HG03135 (cell line): ENCODE measurements around the gene TPK1.
"Not testable (repeated sequence)": the region's sequence is repeated elsewhere in the genome, so short reads cannot be mapped to it uniquely, and the experiment has no call there.

ENCODE experiments used
- ATAC-seq: cut with Tn5 transposase; IDR thresholded peaks from one replicate; pipeline ENCODE4 v1.9.1; 2021; ENCODE audit warnings: mild to moderate bottlenecking, moderate library complexity; ENCODE audit not compliant: unreplicated experiment

TPK1 gene

DNA sequence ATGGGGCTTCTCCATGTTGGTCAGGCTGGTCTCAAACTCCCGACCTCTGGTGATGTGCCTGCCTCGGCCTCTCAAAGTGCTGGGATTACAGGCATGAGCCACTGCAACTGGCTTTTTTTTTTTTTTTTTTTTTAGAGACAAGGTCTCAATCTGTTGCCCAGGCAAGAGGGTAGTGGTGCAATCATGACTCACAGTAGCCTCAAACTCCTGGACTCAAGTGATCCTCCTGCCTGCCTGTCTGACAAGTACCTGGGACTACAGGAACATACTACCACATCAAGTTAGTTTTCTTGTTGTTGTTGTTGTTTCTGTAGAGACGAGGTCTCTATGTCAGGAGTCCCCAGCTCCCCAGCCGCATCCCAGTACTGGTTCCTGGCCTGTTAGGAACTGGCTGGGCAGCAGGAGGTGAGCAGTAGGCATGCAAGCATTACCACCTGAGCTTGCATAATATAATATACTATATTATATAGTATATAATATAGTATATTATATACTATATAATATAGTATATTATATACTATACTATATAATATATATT, 55.7 kb downstream of the TPK1 start:
- no peak for ATAC-seq

DNA sequence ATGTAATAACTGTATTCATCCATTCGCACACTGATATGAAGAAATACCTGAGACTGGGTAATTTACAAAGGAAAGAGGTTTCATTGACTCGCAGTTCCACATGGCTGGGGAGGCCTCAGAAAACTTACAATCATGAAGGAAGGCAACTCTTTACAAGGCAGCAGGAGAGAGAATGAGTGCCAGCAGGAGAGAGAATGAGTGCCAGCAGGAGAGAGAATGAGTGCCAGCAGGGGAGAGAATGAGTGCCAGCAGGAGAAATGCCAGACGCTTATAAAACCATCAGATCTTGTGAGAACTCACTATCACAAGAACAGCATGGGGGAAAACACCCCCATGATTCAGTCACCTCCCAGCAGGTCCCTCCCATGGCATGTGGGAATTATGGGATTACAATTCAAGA, 58.0 kb downstream of the TPK1 start:
- not testable (repeated sequence) for ATAC-seq

DNA sequence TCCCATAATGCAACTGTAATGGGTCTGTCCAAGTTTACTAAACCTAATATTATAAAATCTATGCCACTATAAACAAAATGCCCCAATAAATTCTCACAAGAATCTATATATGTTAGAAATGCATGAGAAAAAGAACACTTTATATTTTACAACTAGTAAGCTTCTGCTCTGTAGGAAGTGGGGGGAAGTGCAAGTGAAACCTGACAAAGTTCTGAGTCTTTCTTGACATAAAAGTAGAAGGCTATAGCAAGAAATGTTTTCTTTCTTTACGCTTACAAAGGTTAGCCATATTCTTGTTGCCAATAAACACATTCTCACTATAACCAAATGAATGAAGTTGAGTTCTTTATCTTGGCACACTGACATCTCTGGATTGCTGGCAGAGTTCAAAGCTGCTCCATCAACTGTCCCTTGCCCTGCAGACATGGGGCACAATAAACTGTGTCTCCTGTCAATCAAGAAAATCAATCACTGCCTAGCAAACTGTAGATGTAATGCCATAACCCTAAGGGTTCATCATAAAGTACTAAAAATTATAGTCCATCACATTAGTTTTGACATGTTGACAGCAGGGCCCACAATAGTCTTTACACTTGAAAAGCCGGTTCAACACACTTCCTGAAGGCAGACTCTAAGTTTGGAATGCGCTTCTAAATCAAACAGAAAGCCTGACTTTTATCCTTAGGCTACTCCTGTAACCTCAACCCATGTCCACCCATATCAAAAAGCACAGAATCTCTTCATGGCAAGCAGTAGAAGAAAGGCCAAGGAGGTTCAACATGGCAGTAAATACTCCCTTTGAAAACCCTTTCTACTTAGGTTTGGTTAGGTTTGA, 58.6 kb downstream of the TPK1 start:
- ATAC-seq, result no peak

DNA sequence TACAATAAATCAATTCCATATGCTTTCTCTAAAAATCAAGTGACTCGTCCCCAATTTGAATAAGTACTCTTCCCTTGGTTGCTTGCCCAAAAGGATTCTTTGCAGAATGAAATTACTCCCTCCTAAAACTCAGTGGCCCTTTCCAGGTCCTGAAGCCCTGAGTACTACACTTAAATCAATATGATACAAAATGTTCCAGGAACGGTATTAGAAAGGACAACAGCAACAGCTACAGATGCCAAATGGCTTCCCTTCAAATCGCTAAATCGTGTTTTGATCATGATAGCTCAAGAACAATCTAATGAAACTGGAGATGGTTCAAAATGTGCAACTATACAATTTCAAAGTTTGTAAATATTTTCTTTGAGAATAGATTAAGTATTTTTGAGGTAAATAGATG, 59.4 kb downstream of the TPK1 start:
- no peak for ATAC-seq

DNA sequence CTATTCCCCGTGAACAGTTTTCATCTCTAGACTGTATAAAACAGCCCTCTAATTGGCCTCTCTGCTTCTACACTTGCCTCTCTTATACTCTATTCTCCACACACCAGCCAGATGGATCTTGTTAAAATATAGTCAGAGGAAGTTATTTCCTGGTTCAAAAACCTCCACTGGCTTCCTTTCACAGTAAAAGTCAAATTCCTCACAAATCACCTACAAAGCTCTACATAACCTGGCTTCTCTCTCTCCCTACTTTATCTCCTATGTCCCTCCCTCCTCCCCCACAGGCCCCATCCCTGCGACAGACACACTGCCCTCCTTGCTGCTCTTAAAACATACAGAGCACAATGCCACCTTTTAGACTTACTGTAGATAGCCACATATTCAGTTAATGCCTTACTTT, 60.1 kb downstream of the TPK1 start:
- ATAC-seq, result no peak

DNA sequence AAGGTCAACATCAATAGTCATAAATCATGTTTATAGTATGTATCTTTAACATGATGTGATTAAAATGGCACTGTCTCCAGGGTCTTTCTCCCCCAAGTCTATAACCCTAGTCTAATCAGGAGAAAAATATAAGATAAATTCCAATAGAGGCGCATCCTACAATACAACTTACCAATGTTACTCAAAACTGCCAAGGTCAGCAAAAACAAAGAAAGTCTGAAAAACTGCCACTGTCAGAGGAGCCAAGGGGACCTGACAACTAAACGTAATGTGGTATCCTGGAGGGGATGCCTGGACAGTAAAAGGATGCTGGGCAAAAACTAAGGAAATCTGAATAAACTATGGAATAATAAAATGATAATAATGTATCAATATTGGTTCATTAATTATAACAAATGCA, 63.9 kb downstream of the TPK1 start:
- no peak for ATAC-seq

DNA sequence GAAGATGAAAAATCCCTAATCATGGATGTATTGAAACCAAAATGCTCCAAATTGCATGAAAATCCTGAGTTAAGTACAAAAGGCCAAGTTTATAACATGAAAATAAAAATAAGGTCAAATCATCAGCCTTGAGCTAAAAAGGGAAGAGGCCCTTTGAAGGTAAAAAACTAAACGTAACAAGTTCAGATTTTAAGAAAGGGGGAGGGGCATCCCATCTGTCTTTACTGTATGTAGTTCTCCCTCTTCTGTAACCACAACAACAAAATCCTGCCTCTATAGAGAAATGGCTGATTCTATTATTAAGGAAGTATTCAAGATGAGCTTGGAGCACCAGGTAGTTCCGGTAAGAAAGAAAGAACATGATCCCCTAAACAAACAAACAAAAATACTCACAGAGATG, 64.7 kb downstream of the TPK1 start:
- ATAC-seq, result no peak

DNA sequence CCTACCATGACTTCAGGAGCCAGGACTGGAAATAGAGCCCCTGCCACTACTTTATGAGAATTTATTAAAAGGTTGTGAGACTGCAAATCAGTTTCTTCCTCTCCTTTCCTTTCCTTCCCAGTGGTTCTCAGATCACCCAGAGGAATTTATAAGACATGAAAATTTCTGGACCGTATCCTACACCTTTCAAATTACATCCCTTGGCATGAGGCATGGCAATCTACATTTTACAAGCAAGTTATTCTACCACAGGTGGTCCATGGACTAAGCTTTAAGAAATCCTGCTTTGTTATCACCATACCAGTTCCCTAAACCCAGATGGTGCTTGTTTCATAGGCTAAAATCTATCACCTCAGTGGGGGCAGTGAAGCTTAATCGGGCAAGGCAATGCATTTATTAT, 66.5 kb downstream of the TPK1 start:
- no peak for ATAC-seq

DNA sequence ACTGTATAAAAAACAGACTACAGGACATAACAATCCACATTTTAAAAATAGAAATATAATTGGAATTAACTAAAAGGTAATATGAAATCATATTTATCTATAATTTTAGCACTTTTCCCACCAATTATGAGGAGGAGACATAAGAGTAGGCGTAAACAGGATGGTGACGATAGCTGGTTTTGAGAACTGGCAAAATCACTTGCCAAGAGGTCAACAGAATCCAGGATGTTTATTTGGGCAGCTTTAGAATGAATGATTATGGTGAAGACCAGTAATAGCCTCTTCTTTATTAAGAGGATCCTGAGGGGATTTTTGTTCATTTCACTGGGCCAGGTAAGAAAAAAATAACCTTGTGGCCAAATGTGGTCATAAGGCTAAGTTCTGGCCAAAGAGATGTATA, 67.2 kb downstream of the TPK1 start:
- no peak for ATAC-seq

DNA sequence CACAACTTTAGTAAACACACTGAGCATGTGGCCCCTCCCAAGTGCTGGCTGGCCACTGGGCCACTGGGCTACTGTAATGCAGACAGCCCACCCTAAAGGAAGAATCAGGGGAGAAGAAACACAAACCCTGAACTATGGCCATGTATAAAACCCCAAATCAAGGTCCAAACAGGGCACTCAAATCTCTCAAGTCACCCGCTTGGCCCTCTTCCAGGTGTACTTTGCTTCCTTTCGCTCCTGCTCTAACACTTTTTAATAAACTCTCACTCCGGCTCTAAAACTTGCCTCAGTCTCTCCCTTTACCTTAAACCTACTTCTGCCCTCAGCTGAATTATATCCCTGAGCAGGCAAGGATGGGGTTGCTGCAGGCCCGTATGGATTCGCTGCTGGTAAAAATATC, 72.6 kb downstream of the TPK1 start:
- ATAC-seq, result no peak

DNA sequence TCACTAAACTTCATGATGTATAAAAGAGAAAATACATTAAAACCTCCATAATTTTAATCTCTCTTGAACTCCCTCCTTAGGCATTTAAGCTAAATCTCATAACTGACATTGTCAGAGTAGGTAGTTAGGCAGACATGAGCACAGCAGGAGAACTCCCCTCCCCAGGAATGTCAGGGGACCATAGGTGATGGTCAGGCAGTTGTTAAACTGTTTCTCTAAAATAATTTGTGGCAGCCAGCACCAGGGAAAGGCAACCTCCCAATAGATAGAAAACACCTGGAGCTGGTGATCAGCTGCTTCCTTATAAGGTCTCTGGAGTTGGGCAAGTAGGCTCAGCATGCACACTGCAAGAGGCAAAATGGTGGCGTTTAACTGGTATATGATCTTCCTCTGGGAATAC, 73.0 kb downstream of the TPK1 start:
- no peak for ATAC-seq

DNA sequence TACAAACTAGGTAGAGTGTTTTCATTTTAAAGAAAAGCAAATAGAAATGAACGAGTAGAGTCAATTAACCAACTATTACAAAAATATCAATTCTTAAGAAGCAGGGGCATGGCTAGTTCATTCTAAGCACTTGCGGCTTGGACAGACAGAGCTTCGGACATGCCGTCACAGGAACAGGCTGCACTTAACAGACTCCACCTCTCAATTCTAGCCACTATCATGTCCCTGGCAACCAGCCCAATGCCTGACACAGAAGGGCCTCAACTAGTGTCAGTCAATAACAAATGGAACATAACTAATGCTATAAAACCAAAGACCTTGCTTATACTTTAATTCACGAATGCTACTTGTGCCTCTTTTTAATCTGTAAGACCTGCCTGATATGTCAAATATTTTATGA, 74.4 kb downstream of the TPK1 start:
- ATAC-seq, result no peak

DNA sequence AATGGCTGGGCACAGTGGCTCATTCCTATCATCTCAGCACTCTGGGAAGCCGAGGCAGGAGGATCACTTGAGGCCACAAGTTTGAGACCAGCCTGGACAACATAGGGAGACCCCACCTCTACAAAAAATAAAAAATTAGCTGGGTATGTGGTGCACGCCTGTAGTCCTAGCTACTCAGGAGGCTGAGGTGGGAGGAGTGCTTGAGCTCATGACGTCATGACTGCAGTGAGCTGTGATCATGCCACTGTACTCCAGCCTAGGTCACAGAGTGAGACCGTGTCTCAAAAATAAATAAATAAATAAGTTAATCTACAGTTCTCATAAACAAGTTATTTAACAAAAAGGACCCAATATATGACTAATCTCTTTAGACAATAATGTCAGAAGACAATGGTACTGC, 76.2 kb downstream of the TPK1 start:
- ATAC-seq, result no peak

DNA sequence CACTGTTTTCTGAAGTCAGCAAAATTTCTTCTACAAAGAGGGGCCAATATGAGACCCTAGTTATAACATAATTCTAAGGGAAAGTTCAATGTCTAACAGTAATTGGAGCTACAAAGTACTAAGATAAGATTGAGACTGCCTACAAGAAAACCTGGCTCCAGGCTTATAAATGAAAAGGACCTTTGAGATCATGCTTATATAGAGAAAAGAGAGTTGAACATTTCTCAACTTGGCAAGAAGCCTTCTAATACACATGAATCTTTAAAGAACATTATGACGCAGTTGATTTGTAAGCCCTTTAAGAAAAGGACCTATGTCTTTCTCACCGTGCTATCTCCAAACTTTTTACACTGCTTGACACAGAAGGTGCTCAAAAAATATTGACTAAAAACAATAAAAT, 87.9 kb downstream of the TPK1 start:
- ATAC-seq, result no peak

DNA sequence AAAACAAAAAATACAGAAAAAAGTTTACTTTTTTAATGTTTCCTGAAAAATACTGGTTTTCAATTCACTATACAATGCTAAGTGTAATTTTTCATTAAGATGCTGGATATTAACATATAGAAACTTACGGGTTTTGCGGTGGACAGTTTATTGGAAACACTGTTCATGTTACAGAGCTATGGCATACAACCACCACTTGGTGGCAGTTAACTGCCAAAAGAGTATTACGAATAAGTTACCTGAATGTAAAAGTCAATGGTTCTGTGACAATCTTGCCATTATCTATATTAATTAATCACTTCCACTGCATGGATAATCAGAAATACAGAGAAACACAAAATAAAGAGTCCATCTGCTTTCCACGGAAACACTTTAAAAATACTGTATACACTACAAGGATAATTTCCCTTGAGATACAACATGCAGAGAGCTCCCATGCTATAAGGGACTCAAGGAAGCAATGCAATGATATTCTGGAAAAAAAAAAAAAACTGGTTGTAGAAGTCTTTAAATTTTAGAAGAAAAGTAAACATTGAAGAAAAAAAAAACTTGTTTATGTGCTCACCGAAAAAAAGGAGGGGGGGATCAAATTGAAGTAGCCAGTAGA, 97.0 kb downstream of the TPK1 start:
- ATAC-seq, result peak; percentile 95

DNA sequence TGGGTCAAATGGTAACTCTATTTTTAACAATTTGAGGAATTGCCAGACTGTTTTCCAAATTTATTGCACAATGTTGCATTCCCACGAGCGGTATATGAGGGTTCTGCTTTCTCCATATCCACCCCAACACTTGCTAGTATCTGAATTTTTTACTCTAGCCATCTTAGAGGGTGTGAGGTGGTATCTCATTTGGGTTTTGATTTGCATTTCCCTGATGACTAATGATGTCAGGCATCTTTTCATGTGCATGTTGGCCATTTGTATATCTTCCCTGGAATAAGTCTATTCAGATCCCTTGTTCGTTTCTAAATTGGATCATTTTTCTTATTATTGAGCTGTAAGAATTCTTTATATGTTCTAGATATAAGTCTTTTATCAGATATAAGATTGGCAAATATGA, 97.7 kb downstream of the TPK1 start:
- ATAC-seq, result no peak

DNA sequence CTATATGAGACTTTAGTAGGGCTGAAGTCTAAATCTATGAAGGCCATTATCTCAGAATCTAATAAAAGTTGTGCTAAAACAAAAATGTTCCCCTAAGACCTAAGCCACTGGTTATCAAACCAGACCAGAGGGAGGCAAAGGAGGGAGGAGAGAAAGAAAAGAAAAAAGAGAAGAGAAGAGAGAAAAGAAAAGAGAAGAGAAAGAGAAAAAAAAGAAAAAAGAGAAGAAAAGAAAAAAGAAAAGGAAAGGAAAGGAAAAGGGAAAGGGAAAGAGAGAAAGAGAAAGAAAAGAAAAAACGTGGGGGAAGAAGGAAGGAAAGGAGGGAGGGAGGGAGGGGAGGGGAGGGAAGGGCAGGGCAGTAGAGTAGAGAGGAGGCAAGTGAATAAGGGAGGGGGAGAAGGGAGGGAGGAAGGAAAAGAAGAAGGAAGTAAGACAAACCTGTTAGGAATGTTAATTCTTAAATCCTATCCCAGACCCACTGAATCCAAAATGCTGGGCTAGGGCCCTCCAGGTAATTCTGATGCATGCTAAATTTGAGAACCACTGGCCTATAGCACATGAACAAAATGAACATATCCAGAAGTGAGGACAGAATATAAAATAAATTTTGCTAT, 98.9 kb downstream of the TPK1 start:
- ATAC-seq, result no peak

DNA sequence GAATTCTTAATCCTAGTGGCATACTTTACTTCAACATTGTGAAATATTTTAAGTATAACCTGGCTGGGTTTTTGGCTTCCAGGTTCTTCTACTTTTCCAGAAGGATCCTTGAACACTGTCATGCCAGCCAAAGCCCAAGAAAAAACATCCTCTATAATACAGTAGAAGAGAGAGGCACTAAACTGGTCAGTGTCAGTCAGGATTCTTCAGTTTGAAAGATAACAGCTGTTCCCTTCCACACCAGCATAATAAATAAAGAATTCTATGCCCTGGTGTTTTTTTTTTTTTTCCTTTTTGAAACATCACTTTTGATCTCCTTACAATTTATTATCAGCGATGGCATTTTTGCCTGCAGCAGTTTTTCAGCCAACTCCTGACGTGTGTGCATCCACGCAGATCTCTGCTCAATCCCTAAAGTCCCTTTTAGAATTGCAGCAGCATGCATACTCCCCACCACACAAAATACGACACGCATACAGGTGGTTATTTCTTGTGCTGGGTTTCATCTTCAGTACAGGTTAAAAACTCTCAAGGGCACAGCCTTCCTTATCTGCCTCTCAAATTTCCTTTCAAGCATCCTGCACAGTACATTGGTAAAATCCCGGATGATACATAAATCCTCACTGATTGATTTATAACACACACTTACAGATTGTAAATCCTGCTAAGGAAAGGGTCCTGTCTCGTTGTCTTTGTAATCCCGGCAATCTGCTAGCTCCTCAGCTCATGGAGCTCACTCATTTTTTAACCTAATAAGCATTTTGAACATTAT, 100.2 kb downstream of the TPK1 start:
- no peak for ATAC-seq

DNA sequence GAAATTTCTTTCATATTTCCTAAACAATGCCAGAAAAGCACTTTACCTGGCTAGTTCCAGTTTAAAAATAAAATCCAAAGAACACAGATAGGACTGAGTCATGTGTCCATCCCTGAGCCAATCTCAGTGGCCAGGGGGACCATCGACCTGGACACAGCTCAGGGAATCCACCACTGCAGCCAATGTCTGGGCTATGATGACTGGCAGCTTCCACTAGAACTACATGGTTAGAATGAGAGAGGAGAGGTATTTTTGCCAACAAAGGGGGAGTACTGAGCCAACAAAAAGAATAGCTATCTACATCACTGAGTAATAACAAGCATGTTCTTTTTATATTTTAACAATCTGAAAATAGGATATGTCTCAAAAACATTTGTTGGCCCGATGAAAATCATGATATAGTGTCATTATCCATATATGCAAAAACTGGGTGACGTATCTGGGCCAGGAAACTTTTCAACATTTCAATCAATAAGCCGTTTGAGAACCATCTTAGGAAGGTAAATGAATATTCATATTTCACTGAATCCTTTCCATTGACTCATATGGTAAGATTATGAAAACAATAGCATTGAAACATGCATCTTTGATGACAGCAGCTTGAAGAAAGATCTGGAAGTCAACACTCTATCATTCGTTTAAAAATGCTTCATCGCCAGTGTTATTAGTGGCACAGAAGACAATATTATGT, 104.0 kb downstream of the TPK1 start:
- no peak for ATAC-seq

DNA sequence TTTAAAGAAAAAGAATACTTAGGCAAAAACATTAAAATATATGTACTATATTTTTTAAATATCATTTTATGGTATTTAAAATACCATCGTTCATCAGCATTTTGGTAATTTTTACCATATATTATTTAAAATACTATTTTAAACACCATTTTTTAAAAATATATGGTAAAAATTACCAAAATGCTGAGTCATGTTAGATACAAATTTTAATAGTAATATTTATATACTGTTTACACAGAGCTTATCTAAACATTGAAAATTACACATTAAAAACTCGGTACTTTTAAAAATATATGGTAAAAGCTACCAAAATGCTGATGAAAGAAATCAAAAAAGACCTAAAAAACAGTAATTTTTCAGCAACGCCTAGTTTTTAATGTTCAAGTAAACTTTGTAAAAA, 105.6 kb downstream of the TPK1 start:
- no peak for ATAC-seq

DNA sequence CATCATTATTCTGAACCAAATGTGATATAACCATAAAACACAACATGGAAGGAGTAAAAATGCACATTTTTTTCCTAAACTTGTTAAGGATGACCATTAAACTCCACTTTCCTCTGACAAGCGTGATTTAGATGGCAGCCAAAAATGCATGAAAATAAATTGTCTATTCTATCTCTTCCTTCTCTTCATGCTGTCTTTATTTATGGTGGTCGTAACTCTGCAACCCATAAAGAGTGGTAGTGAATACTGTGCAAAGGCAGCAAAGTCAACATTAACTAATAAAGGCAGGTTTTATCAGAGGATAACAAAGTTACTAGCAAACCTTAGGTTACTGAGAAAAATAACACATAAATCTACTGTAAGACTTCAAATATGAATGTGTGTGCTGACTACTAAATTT, 106.6 kb downstream of the TPK1 start:
- ATAC-seq, result no peak
